ENCODE measurements around the gene NTN5.

The NTN5 gene

DNA sequence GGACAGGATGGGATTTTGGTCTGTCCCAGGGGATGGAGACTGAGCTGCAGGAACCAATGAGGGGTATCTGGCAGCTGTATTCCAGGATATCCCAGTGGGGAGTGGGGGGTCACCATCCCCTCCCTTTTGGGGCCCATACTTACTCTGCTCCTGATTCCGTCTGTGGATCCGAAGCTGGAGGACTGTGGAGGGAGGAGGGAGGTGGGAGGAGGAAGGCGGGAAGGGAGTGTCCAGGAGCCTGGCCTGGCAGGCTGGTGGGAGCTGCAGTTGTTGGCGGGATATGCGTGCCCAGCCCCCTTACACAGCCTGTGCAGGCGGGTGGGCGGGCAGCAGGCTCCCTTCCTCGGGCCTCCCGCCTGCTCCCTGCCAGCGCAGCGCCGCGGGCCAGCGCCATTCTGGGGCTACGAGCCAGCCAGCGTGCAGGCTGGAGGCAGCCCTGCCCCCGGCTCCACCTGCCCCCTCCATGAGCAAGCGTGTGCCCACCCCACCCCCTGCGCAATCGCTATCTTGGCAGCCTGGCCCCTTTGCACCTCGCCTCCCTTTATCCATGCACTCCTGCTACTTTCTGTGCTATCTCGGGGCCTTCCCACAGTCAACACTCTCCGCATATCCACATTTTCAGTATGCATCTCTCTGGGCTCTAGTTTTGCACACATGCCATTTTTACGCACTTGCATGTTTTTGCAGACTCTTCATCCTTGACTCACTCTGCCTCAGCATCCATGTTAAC is 43.9 kb upstream of the NTN5 start:
- DNase-seq (ENCODE audit: low read depth): peak; percentile 43
- TF ChIP-seq, protein P1, sequence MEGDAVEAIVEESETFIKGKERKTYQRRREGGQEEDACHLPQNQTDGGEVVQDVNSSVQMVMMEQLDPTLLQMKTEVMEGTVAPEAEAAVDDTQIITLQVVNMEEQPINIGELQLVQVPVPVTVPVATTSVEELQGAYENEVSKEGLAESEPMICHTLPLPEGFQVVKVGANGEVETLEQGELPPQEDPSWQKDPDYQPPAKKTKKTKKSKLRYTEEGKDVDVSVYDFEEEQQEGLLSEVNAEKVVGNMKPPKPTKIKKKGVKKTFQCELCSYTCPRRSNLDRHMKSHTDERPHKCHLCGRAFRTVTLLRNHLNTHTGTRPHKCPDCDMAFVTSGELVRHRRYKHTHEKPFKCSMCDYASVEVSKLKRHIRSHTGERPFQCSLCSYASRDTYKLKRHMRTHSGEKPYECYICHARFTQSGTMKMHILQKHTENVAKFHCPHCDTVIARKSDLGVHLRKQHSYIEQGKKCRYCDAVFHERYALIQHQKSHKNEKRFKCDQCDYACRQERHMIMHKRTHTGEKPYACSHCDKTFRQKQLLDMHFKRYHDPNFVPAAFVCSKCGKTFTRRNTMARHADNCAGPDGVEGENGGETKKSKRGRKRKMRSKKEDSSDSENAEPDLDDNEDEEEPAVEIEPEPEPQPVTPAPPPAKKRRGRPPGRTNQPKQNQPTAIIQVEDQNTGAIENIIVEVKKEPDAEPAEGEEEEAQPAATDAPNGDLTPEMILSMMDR (conservative IDR thresholded peaks at IDR 0.05; ENCODE audit: low read length): no peak
- H3K4me3 ChIP-seq (ENCODE audit: low read length): peak overlapping the region; percentile 44

DNA sequence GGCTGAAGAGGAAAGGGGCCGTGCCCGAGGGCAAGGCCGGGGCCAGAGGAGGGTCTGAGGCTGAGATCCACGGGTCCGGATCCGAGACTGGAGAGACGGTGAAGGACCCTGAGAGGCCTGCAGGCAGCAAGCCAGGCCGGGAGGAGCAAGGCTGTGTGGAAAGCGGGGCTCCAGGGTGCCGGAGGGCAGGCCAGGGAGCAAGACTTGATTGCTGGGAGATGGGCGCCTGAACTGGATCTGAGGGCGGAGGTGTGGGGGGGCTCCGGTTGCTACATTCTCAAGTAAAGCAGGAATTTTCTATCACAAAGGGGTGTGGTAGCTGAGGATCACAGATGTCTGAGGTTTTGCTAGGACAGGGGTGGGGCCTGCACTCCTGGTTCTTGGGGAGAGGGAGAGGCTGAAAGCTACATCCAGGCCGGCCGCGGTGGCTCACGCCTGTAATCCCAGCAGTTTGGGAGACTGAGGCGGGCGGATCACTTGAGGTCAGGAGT is 42.9 kb upstream of the NTN5 start:
- TF ChIP-seq, protein P1 (conservative IDR thresholded peaks at IDR 0.05; ENCODE audit: low read length): no peak
- DNase-seq (ENCODE audit: low read depth): peak; percentile 53
- peak overlapping the region; percentile 69 for H3K4me3 ChIP-seq (ENCODE audit: low read length)

DNA sequence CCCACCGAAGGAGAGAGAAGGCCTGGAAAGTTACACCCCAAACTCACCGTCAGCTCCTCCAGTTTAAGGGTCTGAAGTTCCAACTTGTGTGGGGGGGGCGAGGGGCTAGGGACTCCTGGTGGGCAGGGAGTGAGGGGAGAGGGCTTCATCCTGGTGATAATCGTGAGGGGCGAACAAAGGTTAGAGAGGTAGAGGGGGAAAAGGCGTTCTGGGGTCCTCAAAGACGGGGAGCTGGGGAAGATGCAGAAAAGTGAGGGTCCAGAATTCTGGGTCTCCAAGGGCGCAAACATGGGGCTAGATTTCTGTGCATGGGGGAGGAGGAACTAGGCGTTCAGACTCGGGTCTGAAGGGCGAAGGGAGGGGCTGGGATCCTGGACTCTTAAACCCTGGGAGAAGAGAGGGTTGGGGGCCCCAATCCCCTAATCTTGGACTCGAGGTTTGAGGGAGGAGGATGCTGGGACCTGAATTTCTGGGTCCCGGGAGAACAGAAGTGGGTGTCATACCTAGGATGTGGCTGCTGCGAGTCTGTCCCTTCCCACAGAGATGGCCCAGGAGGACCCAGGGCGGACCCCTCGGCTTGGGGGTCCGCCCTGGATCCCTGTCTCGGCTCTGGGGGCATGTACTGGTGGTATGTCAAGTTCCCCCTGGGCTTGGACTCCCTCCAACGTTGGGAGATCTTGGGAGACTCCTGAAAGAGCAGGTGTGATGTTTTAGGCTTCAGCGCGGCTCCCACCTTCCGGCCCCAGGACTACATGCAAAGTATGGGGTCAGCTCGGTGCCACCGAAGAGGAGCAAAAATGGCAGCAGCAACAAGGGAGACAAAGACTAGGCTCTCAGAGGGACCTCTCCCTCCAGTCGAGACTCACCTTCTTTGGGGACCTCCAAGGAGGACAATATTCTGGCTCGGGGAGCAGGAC is 42.2 kb upstream of the NTN5 start:
- no peak for DNase-seq (ENCODE audit: low read depth)
- H3K4me3 ChIP-seq (ENCODE audit: low read length): peak overlapping the region; percentile 69
- TF ChIP-seq, protein P1 (conservative IDR thresholded peaks at IDR 0.05; ENCODE audit: low read length): no peak

DNA sequence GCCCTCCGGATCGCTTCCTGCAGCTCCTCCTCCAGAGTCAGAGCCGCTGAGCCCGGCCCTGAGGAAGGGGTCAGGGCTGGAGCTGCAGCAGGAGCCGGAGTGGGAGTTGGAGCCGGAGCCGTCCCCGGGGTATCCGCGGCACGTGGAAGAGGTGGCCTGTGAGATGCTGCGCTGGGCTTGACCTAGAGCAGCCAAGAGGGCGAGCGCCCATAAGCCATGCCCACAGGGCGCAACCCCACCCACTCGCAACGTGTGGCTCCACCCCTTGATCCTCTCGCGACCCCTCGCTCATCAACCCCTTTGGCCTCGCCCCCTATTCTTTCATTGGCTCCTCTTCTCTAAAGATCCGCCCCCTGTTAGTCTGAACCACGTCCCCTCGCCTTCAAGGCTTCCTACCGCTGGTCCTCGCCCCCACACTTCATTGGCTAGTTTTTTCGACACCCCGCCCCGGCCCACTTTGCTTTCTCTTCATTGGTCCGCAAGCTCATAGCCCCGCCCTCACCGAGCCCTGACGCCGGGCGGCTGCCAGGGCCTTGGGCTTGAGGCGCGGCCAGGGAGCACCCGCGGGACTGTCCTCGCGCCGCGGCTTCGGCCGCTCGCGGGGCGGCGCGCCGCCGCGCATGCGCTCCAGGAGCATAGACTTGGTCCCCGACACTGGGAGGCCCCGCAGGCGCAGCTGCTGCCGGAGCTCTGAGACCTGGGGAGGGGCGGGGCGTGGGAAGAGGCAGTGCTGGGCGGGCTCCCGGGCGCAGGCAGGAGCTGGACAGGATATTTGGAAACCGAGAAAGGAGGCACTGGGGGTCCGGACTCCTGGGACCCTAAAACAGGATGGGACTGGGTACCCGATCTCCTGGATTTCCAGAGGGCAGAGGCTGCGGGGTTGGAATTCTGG is 41.3 kb upstream of the NTN5 start:
- peak; percentile 100 for DNase-seq (ENCODE audit: low read depth)
- peak overlapping the region; percentile 84 for H3K4me3 ChIP-seq (ENCODE audit: low read length)
- TF ChIP-seq, protein P1 (conservative IDR thresholded peaks at IDR 0.05; ENCODE audit: low read length): no peak

DNA sequence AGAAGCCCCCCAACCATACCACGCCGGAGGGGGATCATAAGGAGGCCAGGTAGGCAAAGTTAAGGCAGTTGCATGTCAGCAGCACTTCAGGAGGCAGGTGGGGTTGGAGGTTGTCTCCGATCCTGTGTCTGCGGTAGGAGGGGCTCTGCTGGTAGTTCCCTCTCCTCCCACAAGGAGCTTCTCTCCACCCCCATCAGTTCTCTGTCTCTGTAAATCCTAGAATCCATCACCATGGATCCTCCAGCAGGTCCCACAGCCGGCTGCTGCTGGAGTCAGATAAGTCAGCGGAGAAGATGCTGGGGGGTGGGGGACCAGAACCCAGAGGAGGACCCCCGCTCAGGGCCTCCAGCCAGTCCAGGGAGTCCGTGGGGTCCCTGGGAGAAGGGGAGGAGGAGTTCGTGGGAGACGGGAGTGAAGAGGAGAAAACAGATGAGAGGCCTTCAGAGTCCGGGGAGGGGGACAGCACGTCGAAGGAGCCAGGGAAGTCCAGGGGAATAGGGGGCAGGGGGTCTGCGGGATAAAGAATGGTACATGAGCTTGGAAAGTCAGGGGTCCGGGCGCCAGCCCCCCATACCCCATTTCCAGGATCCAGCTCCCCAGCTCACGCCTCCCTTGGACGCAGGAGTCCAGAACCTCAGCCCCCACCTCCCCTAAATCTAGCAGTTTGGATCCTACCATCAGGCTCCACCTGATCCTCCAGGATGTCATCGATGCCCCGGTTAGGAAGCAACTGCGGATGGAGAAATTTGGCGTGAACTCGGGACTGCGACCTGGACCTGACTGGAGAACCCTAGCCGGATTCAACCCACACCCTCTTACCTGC is 40.4 kb upstream of the NTN5 start:
- TF ChIP-seq, protein P1 (conservative IDR thresholded peaks at IDR 0.05; ENCODE audit: low read length): peak; percentile 27
- peak overlapping the region; percentile 84 for H3K4me3 ChIP-seq (ENCODE audit: low read length)
- no peak for DNase-seq (ENCODE audit: low read depth)

DNA sequence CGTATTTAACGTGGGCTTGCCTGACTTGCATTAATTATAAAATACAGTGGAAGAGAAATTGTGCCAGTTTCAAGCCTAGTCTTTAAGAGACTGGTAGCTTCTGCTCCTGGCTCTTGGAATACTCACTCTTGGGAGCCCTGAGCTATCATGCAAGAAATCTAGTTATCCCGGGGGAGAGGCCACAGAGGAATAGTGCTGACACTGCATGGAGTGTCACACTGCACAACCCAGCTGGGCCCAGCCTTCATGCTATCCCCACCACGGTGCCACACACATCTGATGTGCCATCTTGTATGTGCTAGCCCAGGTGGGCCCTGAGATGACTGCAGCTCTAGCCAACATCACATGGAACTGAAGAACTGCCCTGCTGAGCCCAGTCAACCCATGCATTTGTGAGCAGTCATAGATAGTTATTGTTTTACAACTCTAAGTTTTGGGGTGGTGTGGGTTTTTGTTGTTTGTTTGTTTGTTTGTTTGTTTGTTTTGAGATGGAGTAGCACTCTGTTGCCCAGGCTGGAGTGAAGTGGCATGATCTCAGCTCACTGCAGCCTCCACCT is 38.4 kb upstream of the NTN5 start:
- DNase-seq (ENCODE audit: low read depth): no peak
- no peak overlapping the region for H3K4me3 ChIP-seq (ENCODE audit: low read length)
- TF ChIP-seq, protein P1 (conservative IDR thresholded peaks at IDR 0.05; ENCODE audit: low read length): no peak
